Hematopoietic multipotent progenitor cell (in vitro differentiated cells): ENCODE results near the gene NLRC5. TPM values are rescaled to one million over a fixed set of nuclear protein-coding genes. Genes with fewer than 3 reads are reported as not detected.

Experiments
- DNase-seq, 3 donors: peaks; one replicate each; pipeline ENCODE4 v3.0.0-alpha.2; 2011 to 2015; ENCODE audit warnings: low read depth in 2 of 3, low spot score in 2 of 3
- total RNA-seq: library from RNA; depleted of rRNA; stranded (reverse); fragments of >200 nt; gene quantifications from one replicate; pipeline ENCODE4 v1.2.3, GENCODE V29; 2012

Gene NLRC5
- 78.1 TPM for total RNA-seq

- DNase-seq: peak; percentile 72 to 94 (median 86)
Observed at GRCh38 chr16:56988948-56989945, at the start of gene NLRC5. Gene NLRC5 (plus strand): TSS chr16:56989557. CDS start chr16:57020713, 31,156 bp downstream.

- no peak for DNase-seq
Observed at GRCh38 chr16:56939801-56940200, 49.6 kb upstream of the NLRC5 start.

- no peak for DNase-seq
Observed at GRCh38 chr16:56941092-56941491, 48.3 kb upstream of the NLRC5 start.

- DNase-seq: no peak
Observed at GRCh38 chr16:56941856-56942331, 47.5 kb upstream of the NLRC5 start.

GRCh38 chr16:56943761-56944375 lies 45.5 kb upstream of the NLRC5 start:
- no peak for DNase-seq

GRCh38 chr16:56944954-56945839 lies 44.2 kb upstream of the NLRC5 start:
- no peak for DNase-seq

- no peak for DNase-seq
Observed at GRCh38 chr16:56945847-56946527, 43.4 kb upstream of the NLRC5 start.

GRCh38 chr16:56946767-56947603 lies 42.4 kb upstream of the NLRC5 start:
- no peak for DNase-seq

GRCh38 chr16:56947604-56947995 lies 41.8 kb upstream of the NLRC5 start:
- DNase-seq: no peak

GRCh38 chr16:56948234-56948633 lies 41.1 kb upstream of the NLRC5 start:
- DNase-seq: no peak

GRCh38 chr16:56950051-56950450 lies 39.3 kb upstream of the NLRC5 start:
- DNase-seq: no peak

- no peak for DNase-seq
Observed at GRCh38 chr16:56950455-56950854, 38.9 kb upstream of the NLRC5 start.

- peak in 2 of 3 donors; percentile 60 for DNase-seq
Observed at GRCh38 chr16:56950881-56951771, 38.2 kb upstream of the NLRC5 start.

- no peak for DNase-seq
Observed at GRCh38 chr16:56953006-56953405, 36.4 kb upstream of the NLRC5 start.

GRCh38 chr16:56956076-56956475 lies 33.3 kb upstream of the NLRC5 start:
- DNase-seq: no peak

- no peak for DNase-seq
Observed at GRCh38 chr16:56956756-56957155, 32.6 kb upstream of the NLRC5 start.

GRCh38 chr16:56960681-56961281 lies 28.6 kb upstream of the NLRC5 start:
- no peak for DNase-seq

- DNase-seq: peak in 1 of 3 donors; percentile 20
Observed at GRCh38 chr16:56961386-56961785, 28.0 kb upstream of the NLRC5 start.
